Mesodermal cell (in vitro differentiated cells): ENCODE measurements around the gene LMO7.
A peak's percentile ranks its signal among the peaks of the same experiment; 100 is the strongest.

Source experiments
- H3K27ac ChIP-seq: 2 replicates; pipeline ENCODE4 v1.7.0; 2013; ENCODE audit warnings: mild to moderate bottlenecking, low read depth, low read length, moderate library complexity; ENCODE audit not compliant: severe bottlenecking
- H3K36me3 ChIP-seq: 2 replicates; pipeline ENCODE4 v1.7.1; 2013; ENCODE audit warnings: mild to moderate bottlenecking, low read length, moderate library complexity; ENCODE audit not compliant: control insufficient read depth, insufficient read depth
- H3K4me1 ChIP-seq: one replicate; pipeline ENCODE4 v1.7.1; 2013; ENCODE audit warnings: mild to moderate bottlenecking, low read length; ENCODE audit not compliant: insufficient read depth, control insufficient read depth, poor library complexity, severe bottlenecking
- H3K4me3 ChIP-seq: 2 replicates; pipeline ENCODE4 v1.7.0; 2013; ENCODE audit warnings: low read length, control low read depth, mild to moderate bottlenecking; ENCODE audit not compliant: insufficient read depth, poor library complexity, severe bottlenecking; ENCODE audit errors: extremely low read depth
- H3K9me3 ChIP-seq: 2 replicates; pipeline ENCODE4 v1.7.1; 2013; ENCODE audit warnings: mild to moderate bottlenecking, low read length, moderate library complexity; ENCODE audit not compliant: control insufficient read depth
- WGBS, 2 experiments: methylation state at CpG; one replicate each; pipeline ENCODE4 v1.1.5; 2013; ENCODE audit warnings: missing lambda C conversion rate in 2 of 2; ENCODE audit not compliant: insufficient coverage in 2 of 2; 5-methylcytosine and 5-hydroxymethylcytosine counted together

LMO7 gene

GRCh38 chr13:75797719-75798118 lies 161.6 kb downstream of the LMO7 start:
- Histone ChIP-seq H3K9me3 (no peaks in the 10 kb centered on the region), H3K4me1 (peaks cover 2% of the 10 kb centered on the region), H3K27ac (no peak overlapping the region), H3K36me3 (peaks cover 11% of the 10 kb centered on the region), H3K4me3 (no peak overlapping the region)
- no CpG with 5 or more reads among the region's 2 CpGs for WGBS, 2 experiments

- H3K4me1 ChIP-seq, result peaks cover 11% of the 10 kb centered on the region
- H3K9me3 ChIP-seq, result no peaks in the 10 kb centered on the region
- no peak overlapping the region for H3K27ac ChIP-seq
- no peak overlapping the region for H3K4me3 ChIP-seq
- H3K36me3 ChIP-seq, result peaks cover 11% of the 10 kb centered on the region
- WGBS, 2 experiments, result 90 to 92% methylated on average over 4 to 6 of the region's 7 CpGs
These were observed 162.5 kb downstream of the LMO7 start for GRCh38 chr13:75798353-75799255.

- Histone ChIP-seq H3K4me3 (no peak overlapping the region), H3K9me3 (no peaks in the 10 kb centered on the region), H3K4me1 (peaks cover 20% of the 10 kb centered on the region), H3K27ac (no peak overlapping the region), H3K36me3 (peaks cover 11% of the 10 kb centered on the region)
- WGBS, 2 experiments, result 53 to 68% methylated on average over 3 to 5 of the region's 9 CpGs
These were observed 164.4 kb downstream of the LMO7 start for GRCh38 chr13:75800545-75800944.

- Histone ChIP-seq H3K27ac (no peak overlapping the region), H3K4me1 (peaks cover 20% of the 10 kb centered on the region), H3K36me3 (peaks cover 10% of the 10 kb centered on the region), H3K9me3 (no peaks in the 10 kb centered on the region), H3K4me3 (no peak overlapping the region)
- WGBS, 2 experiments, result 93% methylated on average over 4 of the region's 5 CpGs
These were observed 165.3 kb downstream of the LMO7 start for GRCh38 chr13:75801388-75801945.

- no peaks in the 10 kb centered on the region for H3K9me3 ChIP-seq
- H3K4me3 ChIP-seq, result no peak overlapping the region
- no peak overlapping the region for H3K27ac ChIP-seq
- no CpG with 5 or more reads among the region's 5 CpGs for WGBS, 2 experiments
- H3K4me1 ChIP-seq, result peaks cover 20% of the 10 kb centered on the region
- H3K36me3 ChIP-seq, result peaks cover 3% of the 10 kb centered on the region
These were observed 166.0 kb downstream of the LMO7 start for GRCh38 chr13:75802161-75802560.

- H3K36me3 ChIP-seq, result no peaks in the 10 kb centered on the region
- no peak overlapping the region for H3K4me3 ChIP-seq
- no peaks in the 10 kb centered on the region for H3K9me3 ChIP-seq
- WGBS, 2 experiments, result no CpG with 5 or more reads among the region's 1 CpG
- peaks cover 20% of the 10 kb centered on the region for H3K4me1 ChIP-seq
- H3K27ac ChIP-seq, result no peak overlapping the region
These were observed 167.1 kb downstream of the LMO7 start for GRCh38 chr13:75803164-75803611.

GRCh38 chr13:75804054-75804453 lies 167.9 kb downstream of the LMO7 start:
- H3K4me3 ChIP-seq, result no peak overlapping the region
- H3K4me1 ChIP-seq, result peaks cover 20% of the 10 kb centered on the region
- WGBS, 2 experiments, result 83 to 94% methylated on average over 4 to 5 of the region's 10 CpGs
- no peaks in the 10 kb centered on the region for H3K36me3 ChIP-seq
- H3K9me3 ChIP-seq, result no peaks in the 10 kb centered on the region
- H3K27ac ChIP-seq, result peak overlapping the region; percentile 39

GRCh38 chr13:75804605-75805004 lies 168.5 kb downstream of the LMO7 start:
- Histone ChIP-seq H3K4me3 (no peak overlapping the region), H3K36me3 (no peaks in the 10 kb centered on the region), H3K4me1 (peaks cover 20% of the 10 kb centered on the region), H3K9me3 (no peaks in the 10 kb centered on the region), H3K27ac (no peak overlapping the region)
- WGBS, 2 experiments, result 96 to 97% methylated on average over 4 of the region's 4 CpGs

- H3K36me3 ChIP-seq, result no peaks in the 10 kb centered on the region
- H3K4me1 ChIP-seq, result peaks cover 20% of the 10 kb centered on the region
- H3K27ac ChIP-seq, result no peak overlapping the region
- no peak overlapping the region for H3K4me3 ChIP-seq
- H3K9me3 ChIP-seq, result no peaks in the 10 kb centered on the region
- WGBS, 2 experiments, result 77 to 80% methylated on average over 5 to 7 of the region's 7 CpGs
These were observed 170.0 kb downstream of the LMO7 start for GRCh38 chr13:75806117-75806516.

- H3K36me3 ChIP-seq, result no peaks in the 10 kb centered on the region
- H3K4me1 ChIP-seq, result no peaks in the 10 kb centered on the region
- 97 to 100% methylated on average over 2 to 5 of the region's 5 CpGs for WGBS, 2 experiments
- no peaks in the 10 kb centered on the region for H3K9me3 ChIP-seq
- H3K4me3 ChIP-seq, result no peak overlapping the region
- no peak overlapping the region for H3K27ac ChIP-seq
These were observed 175.2 kb downstream of the LMO7 start for GRCh38 chr13:75811361-75811760.

GRCh38 chr13:75811841-75812240 lies 175.7 kb downstream of the LMO7 start:
- 60 to 83% methylated on average over 1 of the region's 1 CpG for WGBS, 2 experiments
- Histone ChIP-seq H3K27ac (no peak overlapping the region), H3K36me3 (no peaks in the 10 kb centered on the region), H3K9me3 (no peaks in the 10 kb centered on the region), H3K4me3 (no peak overlapping the region), H3K4me1 (no peaks in the 10 kb centered on the region)
